ENCODE data around the gene PRRT2.
"Not testable (repeated sequence)": the region's sequence is repeated elsewhere in the genome, so short reads cannot be mapped to it uniquely, and the experiment has no call there.

Gene PRRT2

GRCh38 chr16:29811896-29812665 is at the start of gene PRRT2:
PRRT2 (plus strand) TSS chr16:29812193; CDS start chr16:29813055, 862 bp downstream.
- peak in 1 of 4 experiments; percentile 24 for DNase-seq

- DNase-seq, result no peak
Observed at GRCh38 chr16:29763326-29763725, 48.7 kb upstream of the PRRT2 start.

GRCh38 chr16:29765167-29766032 is 46.6 kb upstream of the PRRT2 start:
- DNase-seq, result no peak

GRCh38 chr16:29766571-29766970 is 45.4 kb upstream of the PRRT2 start:
- no peak for DNase-seq

GRCh38 chr16:29767062-29767461 is 44.9 kb upstream of the PRRT2 start:
- no peak for DNase-seq

- no peak for DNase-seq
Observed at GRCh38 chr16:29769507-29769906, 42.5 kb upstream of the PRRT2 start.

GRCh38 chr16:29770250-29770929 is 41.6 kb upstream of the PRRT2 start:
- no peak for DNase-seq

GRCh38 chr16:29772330-29772729 is 39.7 kb upstream of the PRRT2 start:
- DNase-seq, result not testable (repeated sequence)

GRCh38 chr16:29774730-29775129 is 37.3 kb upstream of the PRRT2 start:
- DNase-seq, result no peak

- DNase-seq, result no peak
Observed at GRCh38 chr16:29775742-29776408, 36.1 kb upstream of the PRRT2 start.

GRCh38 chr16:29777576-29778350 is 34.2 kb upstream of the PRRT2 start, which contains the start of gene ZG16:
ZG16 (plus strand) TSS chr16:29778256; CDS start chr16:29779267, 1,011 bp downstream.
- DNase-seq, result no peak

GRCh38 chr16:29779474-29779873 is 32.5 kb upstream of the PRRT2 start:
- no peak for DNase-seq

GRCh38 chr16:29783094-29783953 is 28.7 kb upstream of the PRRT2 start:
- DNase-seq, result not testable (repeated sequence)

GRCh38 chr16:29784157-29784556 is 27.8 kb upstream of the PRRT2 start:
- DNase-seq, result no peak

- peak; percentile 47 to 58 (median 56) for DNase-seq
Observed at GRCh38 chr16:29784901-29785500, 27.0 kb upstream of the PRRT2 start.

- DNase-seq, result not testable (repeated sequence)
Observed at GRCh38 chr16:29787155-29787554, 24.8 kb upstream of the PRRT2 start.

GRCh38 chr16:29789775-29790182 is 22.2 kb upstream of the PRRT2 start:
- no peak for DNase-seq

GRCh38 chr16:29790183-29790948 is 21.6 kb upstream of the PRRT2 start, which contains the start of gene KIF22:
KIF22 (plus strand) TSS chr16:29790751; CDS start chr16:29790760, 9 bp downstream.
- peak; percentile 98 to 99 (median 99) for DNase-seq
